Measurements from ENCODE around the gene TAF6.
A peak's percentile ranks its signal among the peaks of the same experiment; 100 is the strongest.

DNA sequence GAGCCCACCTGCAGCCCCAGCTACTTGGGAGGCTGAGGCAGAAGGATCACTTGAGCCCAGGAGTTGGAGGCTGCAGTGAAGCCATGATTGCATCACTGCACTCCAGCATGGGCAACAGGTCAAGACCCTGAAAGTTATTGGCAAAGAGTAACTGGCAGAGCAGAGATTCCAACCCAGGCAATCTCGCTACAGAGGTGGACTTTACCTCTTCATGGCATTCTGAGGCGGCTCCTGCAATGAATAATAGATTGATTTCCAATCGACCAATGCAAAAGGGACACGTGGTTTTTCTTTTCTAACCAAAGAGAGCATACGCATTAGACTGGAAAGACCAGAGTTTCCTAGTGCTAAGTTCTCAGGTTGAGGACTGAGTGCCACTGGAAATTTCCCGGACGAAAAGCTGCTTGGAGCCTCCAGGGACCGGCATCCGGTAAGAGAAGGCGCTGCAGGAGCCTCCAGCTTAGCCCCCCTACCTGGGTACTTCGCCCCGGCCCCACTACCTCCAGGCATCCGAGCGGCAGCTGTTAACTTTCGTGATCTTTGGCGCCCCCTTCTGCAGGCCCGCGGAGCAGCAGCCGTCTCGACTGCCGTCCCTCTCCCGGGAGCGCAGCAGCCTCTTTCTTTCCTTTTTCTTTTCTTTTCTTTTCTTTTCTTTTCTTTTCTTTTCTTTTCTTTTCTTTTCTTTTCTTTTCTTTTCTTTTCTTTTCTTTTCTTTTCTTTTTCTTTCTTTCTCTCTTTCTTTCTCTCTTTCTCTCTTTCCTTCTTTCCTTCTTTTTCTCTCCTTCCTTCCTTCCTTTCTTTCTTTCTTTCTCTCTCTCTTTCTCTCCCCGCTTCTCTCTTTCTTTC is 11.7 kb upstream of the TAF6 start:
- peak; percentile 76 for TF ChIP-seq CTCF (conservative IDR thresholded peaks at IDR 0.05; ENCODE audit: low read depth, low read length)
- no peak for TF ChIP-seq POLR2A (IDR thresholded peaks at IDR 0.05; ENCODE audit: low read depth, low read length)
- TF ChIP-seq ELK1 (IDR thresholded peaks at IDR 0.05; ENCODE audit: borderline replicate concordance, low read depth, low read length), result no peak
- no peak for TF ChIP-seq RFX5 (IDR thresholded peaks at IDR 0.05; ENCODE audit: low read depth, low read length)
